OCI-LY3 (cell line): ENCODE results near the gene RAET1E.
"Not testable (repeated sequence)": the region's sequence is repeated elsewhere in the genome, so short reads cannot be mapped to it uniquely, and the experiment has no call there.

Source experiments
- CTCF ChIP-seq: fragments of 200-600, 300-600 bp; sonication (generic); IDR thresholded peaks from 2 replicates; pipeline ENCODE4 v1.5.1; 2014; ENCODE audit warnings: antibody characterized with exemption, low read length, low read depth
- EZH2phosphoT487 ChIP-seq: fragments of 200-600 bp; shearing (Covaris generic); IDR thresholded peaks from 2 replicates; pipeline ENCODE4 v1.6.1; 2018; ENCODE audit warnings: antibody characterized with exemption, mixed run types, low read depth

- not testable (repeated sequence) for TF ChIP-seq CTCF, EZH2phosphoT487
Measured at GRCh38 chr6:149946631-149947030, 48.7 kb upstream of the RAET1E start.
